ENCODE measurements around the gene ZDHHC12. TPM values are rescaled to one million over a fixed set of nuclear protein-coding genes. Genes with fewer than 3 reads are reported as not detected.
A peak's percentile ranks its signal among the peaks of the same experiment; 100 is the strongest.

Gene ZDHHC12
- total RNA-seq, 4 donors from 2014 or later: 35.6 to 190 (median 123) TPM

GRCh38 chr9:128683340-128684064 is 40.4 kb downstream of the ZDHHC12 start:
- TF ChIP-seq POLR2AphosphoS5 (IDR thresholded peaks at IDR 0.05) (peak in 2 of 3 donors; percentile 12 to 34), POLR2A (IDR thresholded peaks at IDR 0.05) (no peak)
- in situ Hi-C loops (cut with MboI; ENCODE audit: low pct_ligation_motif_present in 1 of 4, low pct_unique_long_range_greater_than_20kb in 1 of 4, low sequenced_read_pairs in 3 of 4): no loop called here
- WGBS, 2 donors (ENCODE audit: low coverage in 1 of 2): 0 to 9% methylated on average over 4 to 21 of the region's 21 CpGs

GRCh38 chr9:128677794-128678193 is 46.1 kb downstream of the ZDHHC12 start:
- Histone ChIP-seq H3K27me3 (no peaks in the 10 kb centered on the region), H3K9me3 (no peaks in the 10 kb centered on the region), H3K4me1 (peaks cover 0 to 5% (median under 1%) of the 10 kb centered on the region in 4 donors), H3K4me3 (no peak overlapping the region), H3K36me3 (no peaks in the 10 kb centered on the region), H3K27ac (no peak overlapping the region)
- WGBS, 2 donors (ENCODE audit: low coverage in 1 of 2): 87 to 89% methylated on average over 10 of the region's 10 CpGs
- TF ChIP-seq CTCF (IDR thresholded peaks at IDR 0.05) (no peak), EP300 (IDR thresholded peaks at IDR 0.05; ENCODE audit: low read depth) (no peak), POLR2AphosphoS5 (IDR thresholded peaks at IDR 0.05) (no peak), POLR2A (IDR thresholded peaks at IDR 0.05) (no peak)
- in situ Hi-C loops (cut with MboI; ENCODE audit: low pct_ligation_motif_present in 1 of 4, low pct_unique_long_range_greater_than_20kb in 1 of 4, low sequenced_read_pairs in 3 of 4): no loop called here
- intact Hi-C loops (cut with DNase I; ENCODE audit: low total_unique reads): no loop called here
- DNase-seq: no peak

More at GRCh38 chr9:128683340-128684064, 40.4 kb downstream of the ZDHHC12 start:
- H3K27ac ChIP-seq: peak overlapping the region; percentile 87 to 91 (median 90)
- intact Hi-C loops (cut with DNase I; ENCODE audit: low total_unique reads): no loop called here
- DNase-seq: peak; percentile 77
- peaks cover 18 to 51% (median 37%) of the 10 kb centered on the region in 4 donors for H3K4me1 ChIP-seq
- H3K36me3 ChIP-seq: no peaks in the 10 kb centered on the region
- peak overlapping the region; percentile 52 to 66 (median 58) for H3K4me3 ChIP-seq
- H3K9me3 ChIP-seq: no peaks in the 10 kb centered on the region
- no peaks in the 10 kb centered on the region for H3K27me3 ChIP-seq

GRCh38 chr9:128675382-128675781 is 48.5 kb downstream of the ZDHHC12 start:
- H3K9me3 ChIP-seq: no peaks in the 10 kb centered on the region
- H3K4me1 ChIP-seq: no peaks in the 10 kb centered on the region
- WGBS, 2 donors (ENCODE audit: low coverage in 1 of 2): 93 to 95% methylated on average over 4 of the region's 4 CpGs
- H3K27ac ChIP-seq: no peak overlapping the region
- in situ Hi-C loops (cut with MboI; ENCODE audit: low pct_ligation_motif_present in 1 of 4, low pct_unique_long_range_greater_than_20kb in 1 of 4, low sequenced_read_pairs in 3 of 4): no loop called here
- intact Hi-C loops (cut with DNase I; ENCODE audit: low total_unique reads): no loop called here
- H3K36me3 ChIP-seq: no peaks in the 10 kb centered on the region
- no peak overlapping the region for H3K4me3 ChIP-seq
- TF ChIP-seq EP300 (IDR thresholded peaks at IDR 0.05; ENCODE audit: low read depth) (no peak), CTCF (IDR thresholded peaks at IDR 0.05) (no peak), POLR2A (IDR thresholded peaks at IDR 0.05) (no peak), POLR2AphosphoS5 (IDR thresholded peaks at IDR 0.05) (no peak)
- H3K27me3 ChIP-seq: no peaks in the 10 kb centered on the region
- DNase-seq: no peak

Small RNA genes lying within 50 kb of the gene (small RNA-seq; reads per million reads assigned to genes)
- 0 reads per million in 4 donors for gene RF00017
- gene RN7SL560P: 0 reads per million in 4 donors

Other genes starting within 250 kb of the ZDHHC12 start
- 100 to 1,000 TPM in 1 of 4 donors, 10 to 100 TPM in 3; 24.3 to 120 (median 58.7) TPM for gene GLE1, start 219.4 kb downstream of the ZDHHC12 start, total RNA-seq
- 100 to 1,000 TPM; 234 to 464 (median 328) TPM for gene SPTAN1, start 171.5 kb downstream of the ZDHHC12 start, total RNA-seq
- gene DYNC2I2, start 67.3 kb downstream of the ZDHHC12 start, total RNA-seq: 100 to 1,000 TPM in 2 of 4 donors, 10 to 100 TPM in 2; 41.4 to 160 (median 94.9) TPM
- gene SET, start 34.9 kb downstream of the ZDHHC12 start, total RNA-seq: 100 to 1,000 TPM in 1 of 4 donors, 10 to 100 TPM in 3; 29.2 to 153 (median 64.4) TPM
- gene PKN3, start 21.6 kb downstream of the ZDHHC12 start, total RNA-seq: 10 to 100 TPM in 1 of 4 donors, 1 to 10 TPM in 3; 1.9 to 20.1 (median 5.8) TPM
- gene ZER1, start 47.8 kb upstream of the ZDHHC12 start, total RNA-seq: 100 to 1,000 TPM in 1 of 4 donors, 10 to 100 TPM in 3; 57.5 to 116 (median 73.8) TPM
- gene TBC1D13, start 63.1 kb upstream of the ZDHHC12 start, total RNA-seq: 100 to 1,000 TPM in 1 of 4 donors, 10 to 100 TPM in 2, 1 to 10 TPM in 1; 9.6 to 244 (median 21.6) TPM
- 10 to 100 TPM; 29.7 to 83.0 (median 52.8) TPM for gene ENDOG, start 94.4 kb upstream of the ZDHHC12 start, total RNA-seq
- gene SPOUT1, start 105.7 kb upstream of the ZDHHC12 start, total RNA-seq: 10 to 100 TPM; 19.5 to 48.3 (median 26.6) TPM
- 1 to 10 TPM in 2 of 4 donors, not detected in 2; 1.6 to 3.5 TPM for gene KYAT1, start 157.8 kb upstream of the ZDHHC12 start, total RNA-seq
- 100 to 1,000 TPM in 1 of 4 donors, 10 to 100 TPM in 3; 29.4 to 116 (median 35.5) TPM for gene LRRC8A, start 158.0 kb upstream of the ZDHHC12 start, total RNA-seq
- 10 to 100 TPM in 1 of 4 donors, 1 to 10 TPM in 3; 3.2 to 22.4 (median 5.5) TPM for gene PHYHD1, start 196.9 kb upstream of the ZDHHC12 start, total RNA-seq
- gene DOLK, start 223.5 kb upstream of the ZDHHC12 start, total RNA-seq: 10 to 100 TPM in 3 of 4 donors, 1 to 10 TPM in 1; 9.2 to 20.6 (median 11.7) TPM
- gene NUP188, start 223.6 kb upstream of the ZDHHC12 start, total RNA-seq: 10 to 100 TPM; 18.0 to 79.3 (median 38.4) TPM